SJSA1 (cell line): ENCODE data around the gene DCTN2. TPM values are rescaled to one million over a fixed set of nuclear protein-coding genes. Genes with fewer than 3 reads are reported as not detected.
A peak's percentile ranks its signal among the peaks of the same experiment; 100 is the strongest.
"Not testable (repeated sequence)": the region's sequence is repeated elsewhere in the genome, so short reads cannot be mapped to it uniquely, and the experiment has no call there.

ENCODE experiments used
- DNase-seq, 2 experiments: peaks; one replicate each; pipeline ENCODE4 v3.0.0-alpha.2; 2015 to 2020; ENCODE audit warnings: low spot score in 2 of 2, low read depth in 1 of 2
- H3K27ac ChIP-seq: fragments of 250-450 bp; sonication (Bioruptor Pico); 2 replicates; pipeline ENCODE4 v1.5.1; 2020; ENCODE audit warnings: mild to moderate bottlenecking, moderate library complexity
- H3K27me3 ChIP-seq: fragments of 250-450 bp; sonication (Bioruptor Pico); replicated peaks from 2 replicates; pipeline ENCODE4 v1.5.1; 2020; ENCODE audit warnings: mild to moderate bottlenecking, moderate library complexity
- H3K36me3 ChIP-seq: fragments of 250-450 bp; sonication (Bioruptor Pico); 2 replicates; pipeline ENCODE4 v1.5.1; 2020; ENCODE audit warnings: mild to moderate bottlenecking
- H3K4me1 ChIP-seq: fragments of 250-450 bp; sonication (Bioruptor Pico); replicated peaks from 2 replicates; pipeline ENCODE4 v1.6.1; 2021; ENCODE audit warnings: mild to moderate bottlenecking
- H3K4me3 ChIP-seq: fragments of 250-450 bp; sonication (Bioruptor Pico); 2 replicates; pipeline ENCODE4 v1.5.1; 2020; ENCODE audit warnings: mild to moderate bottlenecking
- H3K9me3 ChIP-seq: fragments of 250-450 bp; sonication (Bioruptor Pico); replicated peaks from 2 replicates; pipeline ENCODE4 v1.5.1; 2020; ENCODE audit warnings: mild to moderate bottlenecking
- total RNA-seq: library from RNA; depleted of rRNA; stranded (reverse); fragments of >200 nt; shearing (Covaris generic); gene quantifications from 2 replicates; pipeline ENCODE4 v1.2.3, GENCODE V29; 2014

The DCTN2 gene
- total RNA-seq, 1 experiment from 2014 or later: 3,855 TPM

DNA sequence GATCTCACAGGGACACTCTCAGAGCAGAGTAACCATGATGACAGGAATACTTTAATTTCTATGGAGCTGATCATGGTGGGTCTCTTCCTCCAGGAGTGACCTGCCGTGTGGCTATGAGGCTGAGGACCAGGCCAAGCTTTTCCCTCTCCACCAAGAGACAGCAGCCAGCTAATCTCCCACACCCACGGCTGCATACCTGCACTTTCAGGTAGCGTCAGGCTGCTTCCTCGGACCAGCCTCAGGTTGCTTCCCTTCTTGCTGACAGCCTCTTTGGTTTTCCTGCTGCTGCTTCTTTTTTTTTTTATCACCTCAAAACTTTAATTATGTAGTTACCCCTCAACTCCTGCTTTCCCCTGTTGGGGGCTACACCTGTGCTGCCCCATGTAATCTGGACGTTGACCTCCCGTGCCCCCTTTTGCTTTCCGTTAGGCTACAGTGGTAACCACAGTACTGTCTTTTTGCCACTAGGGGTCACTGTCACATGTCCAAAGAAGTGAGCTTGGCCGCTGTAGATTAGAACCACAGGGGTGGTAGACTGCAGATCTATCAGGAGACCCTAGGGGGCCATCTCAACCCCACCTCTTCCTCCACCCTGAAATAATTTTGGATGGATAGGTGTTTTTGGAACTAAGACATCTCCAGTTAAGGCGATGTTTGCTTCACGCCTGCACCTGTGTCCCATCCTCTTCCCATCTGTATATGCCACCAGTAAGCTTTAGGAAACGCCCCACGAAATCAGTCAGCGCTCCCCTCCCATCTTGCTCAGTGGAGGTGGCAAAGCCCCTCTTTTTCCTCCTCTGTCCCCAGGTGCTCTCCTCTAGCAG, 36.2 kb upstream of the DCTN2 start:
- no peak overlapping the region for H3K27ac ChIP-seq
- no peak for DNase-seq
- H3K4me3 ChIP-seq: no peak overlapping the region
- no peaks in the 10 kb centered on the region for H3K4me1 ChIP-seq
- no peaks in the 10 kb centered on the region for H3K36me3 ChIP-seq
- H3K27me3 ChIP-seq: peaks cover 43% of the 10 kb centered on the region
- H3K9me3 ChIP-seq: no peaks in the 10 kb centered on the region

GRCh38 chr12:57582440-57582839, 35.4 kb upstream of the DCTN2 start:
- Histone ChIP-seq H3K4me1 (no peaks in the 10 kb centered on the region), H3K9me3 (no peaks in the 10 kb centered on the region), H3K36me3 (no peaks in the 10 kb centered on the region), H3K27me3 (peaks cover 35% of the 10 kb centered on the region), H3K27ac (no peak overlapping the region), H3K4me3 (no peak overlapping the region)
- DNase-seq: peak; percentile 80 to 83

DNA sequence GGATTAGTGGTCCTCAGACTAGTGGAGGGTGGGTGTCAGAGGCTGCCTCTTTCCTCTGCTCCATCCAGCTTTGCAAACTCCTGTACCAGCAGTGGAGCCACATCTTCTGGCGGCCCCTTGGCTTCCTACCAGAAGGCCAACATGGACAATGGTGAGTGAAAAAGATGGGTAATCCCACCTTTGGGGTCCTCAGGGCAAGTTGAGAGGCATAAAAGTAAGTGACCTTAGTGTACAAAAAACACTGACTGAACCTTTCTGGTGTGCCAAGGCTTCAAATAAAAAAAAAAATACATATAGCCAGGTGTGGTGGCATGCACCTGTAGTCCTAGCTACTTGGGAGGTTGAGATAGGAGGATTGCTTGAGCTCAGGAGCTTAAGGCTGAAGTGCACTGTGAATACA, 34.8 kb upstream of the DCTN2 start:
- H3K27me3 ChIP-seq: peaks cover 30% of the 10 kb centered on the region
- H3K27ac ChIP-seq: no peak overlapping the region
- no peaks in the 10 kb centered on the region for H3K36me3 ChIP-seq
- no peaks in the 10 kb centered on the region for H3K9me3 ChIP-seq
- peak; percentile 72 to 83 for DNase-seq
- no peak overlapping the region for H3K4me3 ChIP-seq
- H3K4me1 ChIP-seq: peaks cover 5% of the 10 kb centered on the region

- peaks cover 16% of the 10 kb centered on the region for H3K27me3 ChIP-seq
Observed at GRCh38 chr12:57580466-57580795, 33.4 kb upstream of the DCTN2 start.

DNA sequence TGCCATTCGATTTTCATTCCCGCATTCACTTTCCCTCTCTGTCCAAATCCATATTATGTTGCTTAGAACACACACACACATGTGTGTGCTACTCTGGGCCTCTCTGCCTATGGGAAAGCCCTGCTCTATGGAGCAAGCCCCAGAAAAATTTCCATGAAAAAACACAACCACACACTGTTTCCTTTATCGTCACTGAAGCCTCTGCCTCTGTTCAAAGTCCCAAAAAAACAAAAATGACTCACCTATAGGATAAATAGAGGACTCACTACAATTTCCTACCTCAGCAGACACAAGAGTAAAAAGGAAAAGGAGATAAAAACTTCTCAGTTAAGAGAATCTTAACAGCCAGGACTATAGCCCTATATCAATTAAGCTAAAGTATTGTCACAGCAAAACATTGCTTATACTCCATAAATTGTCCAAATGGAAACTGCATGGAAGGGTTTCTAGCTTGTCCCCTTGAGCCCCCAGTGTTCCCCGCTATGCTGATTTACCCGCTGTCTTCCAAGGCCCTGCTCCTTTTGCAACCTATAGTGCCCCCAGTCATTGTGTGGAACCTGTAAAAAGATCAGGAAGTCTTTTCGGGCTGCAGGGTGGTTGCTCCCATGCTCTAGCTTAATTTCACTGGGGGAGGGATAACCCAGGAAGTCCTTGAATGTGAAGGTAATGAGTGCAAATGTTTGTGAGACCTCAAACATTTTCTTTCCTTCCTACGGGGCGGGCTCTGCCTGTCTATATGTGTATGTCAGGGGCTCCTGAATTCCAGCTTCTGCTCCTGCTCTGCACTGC, 32.9 kb upstream of the DCTN2 start:
- Histone ChIP-seq H3K27ac (no peak overlapping the region), H3K9me3 (no peaks in the 10 kb centered on the region), H3K4me1 (peaks cover 11% of the 10 kb centered on the region), H3K36me3 (no peaks in the 10 kb centered on the region), H3K4me3 (no peak overlapping the region), H3K27me3 (peaks cover 13% of the 10 kb centered on the region)
- peak; percentile 81 to 83 for DNase-seq

More at GRCh38 chr12:57580466-57580795, 33.4 kb upstream of the DCTN2 start:
- Histone ChIP-seq H3K4me1 (peaks cover 11% of the 10 kb centered on the region), H3K9me3 (no peaks in the 10 kb centered on the region), H3K4me3 (no peak overlapping the region), H3K27ac (no peak overlapping the region), H3K36me3 (no peaks in the 10 kb centered on the region)
- peak in 1 of 2 experiments; percentile 74 for DNase-seq

- no peak overlapping the region for H3K27ac ChIP-seq
- peak in 1 of 2 experiments; percentile 76 for DNase-seq
- H3K4me1 ChIP-seq: peaks cover 11% of the 10 kb centered on the region
- H3K4me3 ChIP-seq: no peak overlapping the region
- no peaks in the 10 kb centered on the region for H3K36me3 ChIP-seq
- no peaks in the 10 kb centered on the region for H3K9me3 ChIP-seq
- peaks cover 5% of the 10 kb centered on the region; the same call in 1 of the 2 replicates for H3K27me3 ChIP-seq
Observed at GRCh38 chr12:57579011-57579410, 32.0 kb upstream of the DCTN2 start.

DNA sequence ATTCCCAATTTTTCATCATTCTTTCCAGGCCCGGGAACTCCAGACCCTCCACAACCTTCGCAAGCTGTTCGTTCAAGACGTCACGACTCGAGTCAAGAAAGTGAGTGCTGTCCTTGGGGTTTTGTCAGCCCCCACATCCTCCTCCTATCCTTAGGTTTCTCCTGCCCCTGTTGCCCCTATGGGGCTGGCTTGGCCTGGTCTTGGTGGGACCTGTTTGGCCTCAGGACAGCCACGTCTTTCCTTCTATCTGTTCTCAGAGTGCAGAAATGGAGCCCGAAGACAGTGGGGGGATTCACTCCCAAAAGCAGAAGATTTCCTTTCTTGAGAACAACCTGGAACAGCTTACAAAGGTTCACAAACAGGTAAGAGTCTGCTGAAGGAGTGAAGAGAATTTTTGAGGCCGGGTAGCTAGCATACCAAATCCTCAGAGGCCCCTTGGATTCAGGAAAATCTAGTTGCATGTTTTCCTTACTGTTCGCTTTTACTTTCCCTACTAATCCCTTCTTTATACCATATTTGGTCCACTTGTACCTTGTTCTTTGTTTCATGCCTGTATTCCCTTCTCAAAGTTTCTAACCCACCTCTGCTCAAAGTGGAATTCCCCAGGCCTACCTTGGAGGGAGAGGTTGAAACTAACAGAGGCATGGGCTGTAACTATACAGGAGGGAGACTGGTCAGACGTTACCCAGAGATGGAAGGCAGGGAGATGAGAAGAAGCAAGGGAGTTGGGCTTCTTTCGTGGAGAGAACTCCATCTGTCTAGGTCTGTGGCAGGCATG, 31.2 kb upstream of the DCTN2 start:
- peaks cover 5% of the 10 kb centered on the region; the same call in 1 of the 2 replicates for H3K27me3 ChIP-seq
- peaks cover 11% of the 10 kb centered on the region for H3K4me1 ChIP-seq
- DNase-seq: peak; percentile 77 to 84
- H3K9me3 ChIP-seq: no peaks in the 10 kb centered on the region
- no peak overlapping the region for H3K27ac ChIP-seq
- H3K4me3 ChIP-seq: no peak overlapping the region
- no peaks in the 10 kb centered on the region for H3K36me3 ChIP-seq

- no peaks in the 10 kb centered on the region for H3K36me3 ChIP-seq
- DNase-seq: peak in 1 of 2 experiments; percentile 82
- H3K9me3 ChIP-seq: no peaks in the 10 kb centered on the region
- no peak overlapping the region for H3K27ac ChIP-seq
- H3K27me3 ChIP-seq: no peaks in the 10 kb centered on the region
- peaks cover 11% of the 10 kb centered on the region for H3K4me1 ChIP-seq
- no peak overlapping the region for H3K4me3 ChIP-seq
Observed at GRCh38 chr12:57576613-57577160, 29.7 kb upstream of the DCTN2 start.

DNA sequence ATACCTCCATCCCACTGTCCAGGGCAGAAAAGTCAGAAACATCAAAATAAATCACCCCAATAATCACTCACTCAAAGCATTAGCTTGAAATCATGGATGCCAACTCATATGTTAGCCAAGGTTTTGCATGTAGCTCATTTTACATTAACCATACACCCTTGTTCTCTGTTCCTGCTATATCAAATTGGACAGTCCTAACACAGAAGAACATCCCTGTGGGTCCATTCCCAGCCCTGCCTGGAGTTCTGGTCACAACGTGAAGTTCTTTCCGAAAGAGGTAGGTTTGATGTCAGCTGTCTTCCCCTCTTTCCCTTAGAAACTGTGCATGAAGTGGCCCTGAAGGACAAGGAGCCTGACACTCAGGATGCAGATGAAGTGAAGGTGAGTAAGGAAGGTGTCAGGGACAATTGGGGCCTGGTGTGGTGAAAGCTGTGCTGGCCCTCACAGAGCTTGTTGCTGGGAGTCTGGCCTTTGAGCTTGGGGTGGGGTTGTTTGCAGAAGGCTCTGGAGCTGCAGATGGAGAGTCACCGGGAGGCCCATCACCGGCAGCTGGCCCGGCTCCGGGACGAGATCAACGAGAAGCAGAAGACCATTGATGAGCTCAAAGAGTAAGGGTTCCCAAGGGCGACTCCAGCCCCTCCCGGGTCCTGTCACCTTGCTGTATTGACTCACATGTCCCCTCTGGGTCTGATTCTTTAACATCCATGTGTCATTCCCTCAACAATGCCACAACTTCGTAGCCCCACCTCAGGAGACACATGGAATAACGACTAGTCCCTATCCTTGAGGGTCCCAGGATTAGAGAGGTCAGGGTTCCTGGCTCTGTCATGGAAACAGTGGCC, 29.0 kb upstream of the DCTN2 start:
- Histone ChIP-seq H3K9me3 (no peaks in the 10 kb centered on the region; the same call in 1 of the 2 replicates), H3K27ac (no peak overlapping the region), H3K4me3 (no peak overlapping the region), H3K27me3 (peaks cover 3% of the 10 kb centered on the region), H3K4me1 (peaks cover 11% of the 10 kb centered on the region), H3K36me3 (no peaks in the 10 kb centered on the region)
- DNase-seq: peak; percentile 77 to 82

GRCh38 chr12:57574795-57575194, 27.8 kb upstream of the DCTN2 start:
- Histone ChIP-seq H3K4me3 (no peak overlapping the region), H3K27ac (no peak overlapping the region), H3K4me1 (peaks cover 11% of the 10 kb centered on the region), H3K36me3 (no peaks in the 10 kb centered on the region), H3K9me3 (no peaks in the 10 kb centered on the region; the same call in 1 of the 2 replicates), H3K27me3 (peaks cover 13% of the 10 kb centered on the region)
- peak; percentile 69 to 84 for DNase-seq

DNA sequence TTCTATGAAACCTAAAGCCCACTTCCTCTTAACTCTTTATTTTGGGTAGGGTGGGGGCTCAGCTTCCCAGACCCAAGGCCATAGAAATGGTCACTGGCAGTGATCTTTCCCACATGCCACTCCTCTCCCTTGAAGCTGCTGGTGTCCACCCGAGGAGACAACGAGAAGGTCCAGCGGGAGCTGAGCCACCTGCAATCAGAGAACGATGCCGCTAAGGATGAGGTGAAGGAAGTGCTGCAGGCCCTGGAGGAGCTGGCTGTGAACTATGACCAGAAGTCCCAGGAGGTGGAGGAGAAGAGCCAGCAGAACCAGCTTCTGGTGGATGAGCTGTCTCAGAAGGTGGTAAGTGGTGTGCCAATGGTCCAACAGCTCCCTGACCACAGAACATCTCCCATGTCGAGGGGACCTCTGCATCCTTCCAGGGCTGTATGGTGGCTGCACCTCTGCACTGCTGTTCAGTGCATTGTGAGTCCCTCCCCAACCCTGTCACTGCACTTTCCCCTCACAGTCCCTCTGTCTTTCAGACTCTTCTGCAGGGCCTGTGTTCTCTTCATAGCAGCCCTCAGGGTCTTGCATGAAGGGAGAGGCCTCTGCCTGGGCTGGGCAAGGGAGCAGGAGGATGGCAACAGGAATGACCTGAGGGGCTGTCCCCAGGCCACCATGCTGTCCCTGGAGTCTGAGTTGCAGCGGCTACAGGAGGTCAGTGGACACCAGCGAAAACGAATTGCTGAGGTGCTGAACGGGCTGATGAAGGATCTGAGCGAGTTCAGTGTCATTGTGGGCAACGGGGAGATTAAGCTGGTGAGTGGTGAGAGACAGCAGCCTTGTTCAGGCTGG, 25.2 kb upstream of the DCTN2 start:
- Histone ChIP-seq H3K27ac (no peak overlapping the region), H3K4me1 (peaks cover 9% of the 10 kb centered on the region), H3K9me3 (no peaks in the 10 kb centered on the region; the same call in 1 of the 2 replicates), H3K36me3 (no peaks in the 10 kb centered on the region), H3K27me3 (peaks cover 32% of the 10 kb centered on the region), H3K4me3 (no peak overlapping the region)
- DNase-seq: peak in 1 of 2 experiments; percentile 80

DNA sequence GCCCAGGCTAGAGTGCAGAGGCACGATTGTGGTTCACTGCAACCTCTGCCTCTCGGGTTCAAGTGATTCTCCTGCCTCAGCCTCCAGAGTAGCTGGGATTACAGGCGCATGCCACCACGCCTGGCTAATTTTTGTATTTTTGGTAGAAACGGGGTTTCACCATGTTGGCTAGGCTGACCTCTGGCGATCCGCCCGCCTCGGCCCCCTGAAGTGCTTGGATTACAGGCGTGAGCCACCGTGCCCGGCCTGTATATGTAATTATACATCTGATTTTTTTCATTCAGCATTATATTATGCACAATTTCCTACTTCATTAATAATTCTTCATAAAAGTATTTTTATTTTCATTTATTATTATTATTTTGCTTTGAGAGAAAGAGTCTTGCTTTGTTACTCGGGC, 23.4 kb upstream of the DCTN2 start:
- H3K4me3 ChIP-seq, H3K27ac ChIP-seq, H3K36me3 ChIP-seq, H3K4me1 ChIP-seq, H3K9me3 ChIP-seq: not testable (repeated sequence)
- H3K27me3 ChIP-seq: peaks cover 47% of the 10 kb centered on the region
- peak in 1 of 2 experiments; percentile 84 for DNase-seq
